Glomerular visceral epithelial cell (primary cell): Measurements from ENCODE around the gene EFNA5.
"Not testable (repeated sequence)": the region's sequence is repeated elsewhere in the genome, so short reads cannot be mapped to it uniquely, and the experiment has no call there.

Experiments
- DNase-seq: peaks from one replicate; pipeline ENCODE4 v3.0.0-alpha.2; 2016; ENCODE audit errors: extremely low spot score

Gene EFNA5

DNA sequence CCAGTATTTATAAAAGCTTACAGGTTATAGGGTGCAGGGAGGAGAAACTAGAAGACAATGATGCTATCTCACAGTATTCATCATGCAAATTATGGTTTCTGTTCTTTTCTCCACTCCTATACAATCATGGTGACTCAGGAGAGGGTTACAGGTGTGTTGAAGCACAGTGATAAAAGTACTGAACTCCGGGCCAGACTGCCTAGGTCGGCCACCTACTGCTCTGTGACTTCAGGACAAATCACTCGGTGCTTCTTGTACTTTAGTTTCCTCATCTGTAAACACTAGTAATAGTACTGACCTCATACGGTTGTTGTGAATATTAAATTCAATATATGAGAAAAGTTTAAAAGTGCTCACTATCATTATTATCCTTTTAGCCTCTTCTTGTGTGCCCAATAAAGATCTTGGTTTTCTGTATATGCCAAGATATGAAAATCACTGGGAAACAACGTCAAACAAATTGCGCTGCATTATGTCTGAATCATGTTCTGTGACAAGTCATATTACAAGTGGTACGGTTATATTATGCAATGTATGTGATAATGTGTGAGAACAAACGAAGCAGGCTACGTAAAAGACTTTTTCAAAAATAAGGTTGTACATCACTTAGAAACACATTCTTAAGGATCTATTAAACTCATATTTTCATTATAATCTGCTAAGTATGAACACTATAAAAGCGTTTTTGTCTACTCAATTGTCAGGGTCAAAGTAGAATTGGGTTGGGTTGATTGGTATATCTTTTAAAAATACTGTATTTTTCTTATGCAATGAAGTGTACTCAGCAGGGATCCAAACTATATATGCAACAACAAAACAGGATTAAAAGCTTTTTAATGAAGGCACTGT, 153.3 kb downstream of the EFNA5 start:
- DNase-seq = no peak

DNA sequence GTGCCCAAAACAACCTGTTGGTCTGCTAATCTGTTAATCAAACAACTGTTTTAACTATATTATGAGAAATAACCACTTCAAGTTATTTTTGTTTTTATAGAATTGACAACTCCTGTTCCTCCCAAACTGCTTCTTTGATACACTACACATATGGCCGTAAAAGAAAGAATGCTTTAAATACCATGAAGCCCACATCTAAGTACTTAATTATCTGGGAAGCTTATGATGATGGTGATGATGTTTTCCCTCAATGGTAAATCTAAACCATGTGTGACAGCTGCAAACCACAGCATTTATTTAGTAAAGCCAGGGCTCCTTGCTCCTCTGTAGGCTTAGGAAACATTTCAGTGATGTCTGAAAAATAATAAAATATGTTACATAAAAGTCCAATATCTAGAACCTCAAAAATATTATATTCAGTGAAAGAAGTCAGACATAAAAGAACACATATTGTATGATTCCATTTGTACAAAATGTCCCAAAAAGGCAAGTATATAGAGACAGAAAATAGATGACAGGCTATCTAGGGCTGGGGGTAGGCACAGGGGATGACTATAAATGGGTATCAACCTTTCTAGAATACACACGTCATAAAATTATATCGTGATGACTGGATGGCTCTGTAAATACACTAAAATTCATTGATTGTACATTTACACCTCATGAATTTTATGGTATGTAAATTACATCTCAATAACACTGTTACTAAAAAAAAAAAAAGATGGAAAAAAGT, 154.1 kb downstream of the EFNA5 start:
- no peak for DNase-seq

- no peak for DNase-seq
These were observed 155.1 kb downstream of the EFNA5 start for GRCh38 chr5:107515521-107516080.

DNA sequence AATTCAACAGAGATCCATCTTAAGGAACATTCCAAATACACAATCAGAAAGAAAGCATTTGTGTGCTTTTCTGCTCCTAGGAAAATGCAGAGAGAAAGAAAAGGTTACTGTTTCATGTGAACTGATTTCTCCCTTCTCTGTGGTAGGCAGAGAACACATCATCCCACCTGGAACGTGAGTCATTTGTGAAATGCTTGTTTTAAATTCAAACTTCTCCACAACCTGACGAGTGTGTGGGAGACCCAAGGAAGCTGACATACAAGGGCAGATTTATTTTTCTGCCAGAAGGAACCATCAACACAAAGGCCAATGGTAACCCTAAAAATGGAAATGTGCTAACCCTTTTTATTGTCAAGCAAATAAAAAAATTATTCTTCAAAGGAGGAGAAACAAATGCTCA, 156.4 kb downstream of the EFNA5 start:
- DNase-seq = peak; percentile 51

- no peak for DNase-seq
These were observed 157.2 kb downstream of the EFNA5 start for GRCh38 chr5:107513337-107514085.

GRCh38 chr5:107512029-107512428, 158.7 kb downstream of the EFNA5 start:
- DNase-seq = no peak

DNA sequence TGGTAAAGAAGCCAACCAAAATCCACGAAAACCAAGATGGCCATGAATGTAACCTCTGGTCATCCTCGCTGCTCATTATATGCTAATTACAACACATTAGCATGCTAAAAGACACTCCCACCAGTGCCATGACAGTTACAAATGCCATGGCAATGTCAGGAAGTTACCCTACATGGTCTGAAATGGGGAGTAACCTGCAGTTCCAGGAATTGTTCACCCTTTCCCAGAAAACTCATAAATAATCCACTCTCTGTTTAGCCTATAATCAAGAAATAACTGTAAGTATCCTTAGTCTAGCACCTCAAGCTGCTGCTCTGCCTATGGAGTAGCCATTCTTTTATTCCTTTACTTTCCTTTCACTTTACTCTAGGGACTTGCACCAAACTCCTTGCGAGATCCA, 160.6 kb downstream of the EFNA5 start:
- no peak for DNase-seq

- DNase-seq = peak; percentile 34
These were observed 162.6 kb downstream of the EFNA5 start for GRCh38 chr5:107508097-107508496.

DNA sequence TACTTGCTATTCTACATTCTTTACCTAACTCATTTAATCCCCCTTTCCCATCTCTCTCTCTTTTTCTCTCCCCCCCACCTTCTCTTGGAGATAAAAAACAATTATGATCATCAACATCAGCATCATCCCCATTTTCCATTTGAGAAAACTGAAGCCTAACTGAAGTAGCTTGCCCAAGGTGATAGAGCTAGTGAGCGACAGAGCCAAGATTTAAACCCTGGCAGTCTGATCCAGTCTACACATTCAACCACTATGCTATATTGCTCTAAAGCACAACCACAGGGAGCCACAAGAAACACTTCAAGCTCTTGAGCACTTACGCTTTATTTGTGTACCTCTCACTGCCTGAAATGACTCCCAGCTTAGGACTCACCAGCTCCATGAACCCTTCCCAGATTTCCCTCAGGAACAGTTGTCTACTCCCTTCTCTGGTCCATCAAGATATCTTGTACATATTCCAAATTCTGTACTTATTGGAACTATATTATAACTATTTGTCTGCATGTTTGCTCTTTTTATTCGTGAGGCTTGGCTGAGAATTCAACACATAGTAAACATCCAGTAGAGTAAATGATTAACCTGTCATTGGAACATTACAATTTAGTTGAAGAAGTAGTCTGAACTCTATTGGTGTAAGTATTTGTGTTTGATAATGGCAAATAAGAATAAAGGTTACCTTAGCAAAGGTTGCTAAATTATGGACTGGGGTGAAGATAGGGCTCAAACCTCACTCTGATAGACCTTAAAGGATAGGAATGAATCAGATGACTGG, 164.8 kb downstream of the EFNA5 start:
- no peak for DNase-seq

DNA sequence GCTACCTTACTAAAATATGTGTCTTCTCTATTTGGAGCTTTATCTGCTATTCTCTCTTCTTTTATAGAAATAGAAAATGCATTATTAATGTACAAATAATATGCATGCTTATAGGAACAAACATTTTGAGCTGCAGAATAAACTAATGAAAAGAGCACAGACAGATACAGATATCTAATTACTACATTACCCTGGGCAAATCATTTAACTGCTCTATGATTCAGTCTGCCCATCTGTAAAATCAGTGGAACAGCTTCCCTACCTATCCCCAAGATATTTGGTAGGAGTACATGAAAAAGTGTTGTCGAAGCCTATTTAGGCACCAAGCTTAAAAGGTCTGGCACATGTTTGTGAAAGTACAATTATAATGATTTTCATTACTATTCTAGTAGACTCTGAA, 166.3 kb downstream of the EFNA5 start:
- no peak for DNase-seq

- no peak for DNase-seq
These were observed 168.1 kb downstream of the EFNA5 start for GRCh38 chr5:107502676-107503060.

DNA sequence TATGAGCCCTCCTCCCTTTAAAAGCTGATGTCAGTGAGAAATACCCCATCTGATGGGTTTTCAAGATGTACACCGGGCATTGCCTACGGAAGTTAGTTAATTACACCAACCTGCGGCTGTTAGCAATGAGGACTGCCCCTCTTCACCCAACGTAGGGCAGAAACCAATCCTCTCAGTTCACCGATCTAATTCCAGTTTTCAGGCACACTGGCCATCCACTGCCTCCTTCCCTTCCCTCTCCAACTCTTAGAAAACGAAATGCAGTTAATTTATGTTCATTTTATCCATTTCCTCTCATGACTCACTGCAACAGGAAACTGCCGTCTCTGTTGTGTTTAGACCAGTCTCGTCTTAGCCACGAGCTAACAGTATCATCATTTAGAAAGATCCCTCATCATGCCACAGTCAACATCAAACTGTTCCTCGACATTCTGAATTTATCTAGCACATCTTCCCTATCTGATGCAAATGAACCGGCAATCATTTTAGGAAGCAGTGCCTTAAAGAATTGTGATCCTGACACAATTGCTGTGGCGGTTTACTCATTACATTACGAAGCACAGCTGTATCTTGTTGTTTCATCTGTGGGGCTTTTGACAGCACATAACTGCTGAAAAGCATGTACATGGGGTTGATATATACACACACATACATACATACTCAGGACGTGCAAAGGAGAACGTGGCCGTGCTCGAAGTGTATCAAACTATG, 168.6 kb downstream of the EFNA5 start:
- DNase-seq = no peak

DNA sequence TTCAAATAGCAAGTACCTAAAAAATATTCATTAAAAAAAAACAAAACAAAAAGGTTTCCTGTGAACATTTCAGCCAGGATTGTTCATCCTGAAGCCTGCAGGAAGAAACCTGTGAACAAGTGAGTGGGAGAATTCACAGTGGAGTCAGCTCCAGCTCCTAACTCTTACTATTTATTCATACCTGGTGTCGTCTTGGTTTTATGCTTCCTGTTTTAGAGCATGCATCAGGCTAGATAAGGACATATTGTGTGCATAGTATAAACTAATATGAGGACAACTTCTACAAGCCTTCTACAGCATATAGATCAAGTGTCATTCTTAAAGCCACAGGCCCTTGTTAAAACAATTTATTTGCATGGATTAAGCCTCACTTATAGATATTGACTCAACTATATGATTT, 169.9 kb downstream of the EFNA5 start:
- no peak for DNase-seq

DNA sequence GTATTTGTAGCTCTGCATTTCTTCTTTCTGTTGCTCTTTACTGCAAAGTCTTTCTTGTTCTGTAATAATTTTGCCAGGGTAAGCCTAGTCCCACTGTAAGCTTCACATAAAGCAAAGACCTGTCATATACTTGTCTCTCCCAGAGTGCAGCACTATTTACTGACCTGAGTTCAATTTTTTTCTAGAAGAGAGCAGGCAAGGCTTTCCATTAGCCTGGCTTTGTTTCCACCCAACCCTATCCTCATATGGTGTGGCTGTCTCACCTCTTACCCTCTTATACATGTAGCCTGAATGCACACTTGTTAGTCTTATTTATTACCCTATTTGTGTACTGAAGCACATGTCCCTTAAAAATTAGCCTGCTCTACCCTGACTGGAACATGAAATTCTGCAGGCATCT, 170.4 kb downstream of the EFNA5 start:
- no peak for DNase-seq

DNA sequence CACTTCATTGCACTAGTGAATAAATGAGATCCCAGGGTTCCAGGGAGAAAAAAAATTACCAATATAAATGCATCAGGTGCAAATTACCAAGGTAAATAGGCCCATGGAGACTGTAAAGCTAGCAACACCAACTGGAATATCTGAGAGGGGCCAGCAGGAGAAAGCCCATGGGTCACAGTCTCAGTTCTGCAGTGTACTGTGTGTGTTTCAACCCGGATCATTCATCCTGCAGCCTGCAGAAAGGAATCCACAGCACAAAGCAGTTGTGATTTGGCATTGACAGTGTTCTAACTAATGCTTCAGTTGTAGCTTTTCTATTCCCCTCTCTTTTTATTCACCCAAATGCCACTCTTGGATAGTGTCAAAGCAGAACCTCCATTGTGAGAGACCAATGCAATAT, 171.0 kb downstream of the EFNA5 start:
- DNase-seq = no peak

DNA sequence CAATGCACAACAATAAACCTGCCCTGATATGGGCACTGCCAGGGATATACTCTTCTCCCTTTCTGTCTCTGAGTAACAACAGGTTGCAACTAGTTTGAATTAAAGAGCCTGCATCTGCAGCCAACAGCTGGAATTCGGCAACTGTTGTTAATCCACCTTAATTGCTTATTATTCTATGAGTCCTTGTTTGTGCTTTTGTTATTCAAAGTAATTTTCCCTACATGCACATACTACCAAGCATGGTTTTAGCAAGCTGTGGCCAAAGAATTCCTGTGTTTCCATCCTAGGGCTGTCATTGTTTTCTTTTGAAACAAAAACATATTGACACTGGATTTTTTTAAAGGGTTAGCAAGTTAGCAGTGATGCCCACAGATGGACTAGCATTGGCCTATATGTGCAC, 171.5 kb downstream of the EFNA5 start:
- no peak for DNase-seq

DNA sequence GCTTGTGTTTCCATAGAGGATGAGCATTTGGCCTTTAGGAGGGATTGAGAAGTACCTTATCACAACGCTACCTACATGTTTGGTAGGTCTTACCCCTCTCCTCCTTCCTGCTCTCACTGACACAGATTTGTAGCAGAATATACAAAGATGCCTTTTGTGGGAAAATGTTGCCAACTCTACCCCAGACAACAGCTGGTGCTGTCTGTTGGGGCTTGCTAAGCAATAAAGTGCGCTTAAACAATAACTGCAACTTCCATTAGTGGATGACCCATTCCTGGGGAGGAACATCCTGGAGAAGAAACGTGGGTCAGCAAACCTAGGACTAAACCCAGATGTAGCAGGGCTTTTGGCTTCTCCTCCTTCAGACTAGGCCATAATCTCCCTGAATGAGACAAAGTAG, 174.3 kb downstream of the EFNA5 start:
- DNase-seq = no peak

DNA sequence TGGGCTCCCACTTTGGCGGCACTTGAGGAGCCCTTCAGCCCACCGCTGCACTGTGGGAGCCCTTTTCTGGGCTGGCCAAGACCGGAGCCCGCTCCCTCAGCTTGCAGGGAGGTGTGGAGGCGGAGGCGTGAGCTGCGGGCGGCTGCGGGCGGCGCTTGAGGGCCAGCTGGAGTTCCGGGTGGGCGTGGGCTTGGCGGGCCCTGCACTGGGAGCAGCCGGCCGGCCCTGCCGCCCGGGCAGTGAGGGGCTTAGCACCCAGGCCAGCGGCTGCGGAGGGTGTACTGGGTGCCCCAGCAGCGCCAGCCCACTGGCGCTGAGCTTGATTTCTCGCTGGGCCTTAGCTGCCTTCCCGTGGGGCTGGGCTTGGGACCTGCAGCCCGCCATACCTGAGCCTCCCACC, 176.6 kb downstream of the EFNA5 start:
- not testable (repeated sequence) for DNase-seq

DNA sequence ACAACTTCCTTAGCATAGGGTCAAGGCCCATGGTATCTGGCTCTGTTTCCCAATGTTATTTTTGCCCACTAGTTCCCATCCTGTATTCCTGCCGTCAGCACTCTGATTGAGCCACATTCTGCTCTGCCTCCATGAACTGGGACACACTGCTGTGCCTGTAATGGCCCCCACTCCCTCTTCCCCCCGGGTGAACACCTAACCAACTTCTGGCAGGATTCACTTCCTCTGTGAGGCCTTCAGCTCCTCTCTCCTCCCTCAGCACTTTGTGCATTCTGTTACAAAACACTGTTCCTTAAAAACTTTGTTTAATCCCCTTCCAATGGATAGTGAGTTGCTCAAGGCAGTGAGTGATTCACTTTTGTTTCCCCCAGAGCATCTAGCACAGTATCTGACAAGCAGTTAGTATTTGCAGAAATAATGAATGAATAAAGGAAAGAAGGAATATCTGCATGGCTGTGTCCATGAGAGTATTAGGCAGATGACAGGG, 183.6 kb downstream of the EFNA5 start:
- DNase-seq = no peak

DNA sequence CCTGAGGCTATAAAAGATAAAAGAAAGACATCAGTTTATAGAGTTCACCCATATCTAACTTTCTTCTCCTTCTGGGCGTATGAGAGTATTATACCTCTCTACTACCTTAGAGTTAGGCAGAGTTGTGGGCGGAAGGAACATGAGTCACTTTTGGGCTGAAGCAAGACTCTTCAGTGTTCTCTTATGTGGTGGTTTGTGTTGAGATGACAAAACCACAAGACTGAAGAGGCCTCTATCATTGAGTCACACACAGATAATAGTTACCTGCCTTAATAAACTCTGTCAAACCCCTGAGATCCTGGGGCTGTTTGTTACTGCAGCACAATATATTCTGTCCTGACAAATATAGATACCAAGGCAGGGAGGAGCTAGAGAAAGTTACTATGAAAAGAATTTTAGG, 184.2 kb downstream of the EFNA5 start:
- DNase-seq = peak; percentile 72

GRCh38 chr5:107485184-107485583, 185.6 kb downstream of the EFNA5 start:
- DNase-seq = no peak
